ENCODE data around the gene HSPA4L.

Gene HSPA4L

GRCh38 chr4:127756906-127757305, 25.2 kb upstream of the HSPA4L start:
- no peak for TF ChIP-seq CTCF (conservative IDR thresholded peaks at IDR 0.05; ENCODE audit: low read length)

GRCh38 chr4:127759228-127759820, 22.8 kb upstream of the HSPA4L start:
- H3K4me3 ChIP-seq (ENCODE audit: low read length), result no peak overlapping the region
- no peak for DNase-seq (ENCODE audit: low read depth)
- no peak for TF ChIP-seq CTCF (conservative IDR thresholded peaks at IDR 0.05; ENCODE audit: low read length)

More at GRCh38 chr4:127756906-127757305, 25.2 kb upstream of the HSPA4L start:
- H3K4me3 ChIP-seq (ENCODE audit: low read length), result no peak overlapping the region
- no peak for DNase-seq (ENCODE audit: low read depth)

- H3K4me3 ChIP-seq (ENCODE audit: low read length), result no peak overlapping the region
- no peak for TF ChIP-seq CTCF (conservative IDR thresholded peaks at IDR 0.05; ENCODE audit: low read length)
- DNase-seq (ENCODE audit: low read depth), result no peak
These were observed 22.2 kb upstream of the HSPA4L start for GRCh38 chr4:127759893-127760292.

GRCh38 chr4:127771535-127772275, 10.4 kb upstream of the HSPA4L start:
- H3K4me3 ChIP-seq (ENCODE audit: low read length), result no peak overlapping the region
- no peak for TF ChIP-seq CTCF (conservative IDR thresholded peaks at IDR 0.05; ENCODE audit: low read length)
- no peak for DNase-seq (ENCODE audit: low read depth)

GRCh38 chr4:127772769-127773671, 9.1 kb upstream of the HSPA4L start:
- DNase-seq (ENCODE audit: low read depth), result no peak
- no peak overlapping the region for H3K4me3 ChIP-seq (ENCODE audit: low read length)
- no peak for TF ChIP-seq CTCF (conservative IDR thresholded peaks at IDR 0.05; ENCODE audit: low read length)

- H3K4me3 ChIP-seq (ENCODE audit: low read length), result no peak overlapping the region
- DNase-seq (ENCODE audit: low read depth), result no peak
- no peak for TF ChIP-seq CTCF (conservative IDR thresholded peaks at IDR 0.05; ENCODE audit: low read length)
These were observed 6.3 kb upstream of the HSPA4L start for GRCh38 chr4:127775843-127776242.
